Loucy (cell line): ENCODE measurements around the gene CELF2.

Experiments
- H2AFZ ChIP-seq: fragments of 200-600 bp; sonication (generic); 2 replicates; pipeline ENCODE4 v1.6.0; 2016; ENCODE audit warnings: antibody characterized with exemption, mild to moderate bottlenecking, low read length, moderate library complexity
- H3F3A ChIP-seq: fragments of 200-600 bp; 2 replicates; pipeline ENCODE4 v1.6.0; 2016; ENCODE audit warnings: antibody characterized with exemption, low read depth, mild to moderate bottlenecking
- H3K27me3 ChIP-seq: fragments of 200-600 bp; sonication (generic); 2 replicates; pipeline ENCODE4 v1.6.1; 2014; ENCODE audit warnings: low read length, mild to moderate bottlenecking; ENCODE audit not compliant: insufficient read depth, poor library complexity, severe bottlenecking
- H3K36me3 ChIP-seq: fragments of 200-600 bp; sonication (generic); 2 replicates; pipeline ENCODE4 v1.6.1; 2016; ENCODE audit warnings: low read length; ENCODE audit not compliant: insufficient read depth
- H3K4me1 ChIP-seq: fragments of 200-600 bp; sonication (generic); 2 replicates; pipeline ENCODE4 v1.5.1; 2014; ENCODE audit warnings: low read length, mild to moderate bottlenecking; ENCODE audit not compliant: insufficient read depth, poor library complexity, severe bottlenecking
- H3K4me2 ChIP-seq: fragments of 200-600 bp; sonication (generic); 2 replicates; pipeline ENCODE4 v1.6.0; 2014; ENCODE audit warnings: antibody characterized with exemption, low read length, low read depth, mild to moderate bottlenecking; ENCODE audit not compliant: poor library complexity, severe bottlenecking
- H3K4me3 ChIP-seq: fragments of 200-600 bp; sonication (generic); 2 replicates; pipeline ENCODE4 v1.5.1; 2014; ENCODE audit warnings: low read length, mild to moderate bottlenecking, mixed read lengths; ENCODE audit not compliant: poor library complexity, severe bottlenecking
- H3K79me2 ChIP-seq: fragments of 200-600 bp; sonication (generic); 2 replicates; pipeline ENCODE4 v1.6.1; 2014; ENCODE audit warnings: low read length; ENCODE audit not compliant: insufficient read depth
- H3K9ac ChIP-seq: fragments of 200-600 bp; sonication (generic); 2 replicates; pipeline ENCODE4 v1.6.0; 2014; ENCODE audit warnings: mild to moderate bottlenecking, low read depth, low read length, moderate library complexity; ENCODE audit not compliant: poor library complexity, severe bottlenecking
- H3K9me2 ChIP-seq: fragments of 200-600 bp; sonication (generic); replicated peaks from 2 replicates; pipeline ENCODE4 v1.6.1; 2016; ENCODE audit warnings: low read depth, low read length, mixed read lengths
- H3K9me3 ChIP-seq: fragments of 200-600 bp; sonication (generic); 2 replicates; pipeline ENCODE4 v1.6.1; 2014; ENCODE audit warnings: mild to moderate bottlenecking, antibody characterized with exemption, low read length, low read depth; ENCODE audit not compliant: insufficient read depth
- H4K20me1 ChIP-seq: fragments of 200-600 bp; sonication (generic); 2 replicates; pipeline ENCODE4 v1.6.0; 2014; ENCODE audit warnings: antibody characterized with exemption, low read length, mild to moderate bottlenecking; ENCODE audit not compliant: insufficient read depth, poor library complexity, severe bottlenecking
- CTCF ChIP-seq: fragments of 200-600 bp; sonication (generic); conservative IDR thresholded peaks from 2 replicates; pipeline ENCODE4 v1.5.1; 2014; ENCODE audit warnings: mild to moderate bottlenecking, antibody characterized with exemption, low read length
- EZH2phosphoT487 ChIP-seq: fragments of 200-600 bp; IDR thresholded peaks from 2 replicates; pipeline ENCODE4 v1.6.1; 2018; ENCODE audit warnings: antibody characterized with exemption, mild to moderate bottlenecking, moderate library complexity, borderline replicate concordance

CELF2 gene

GRCh38 chr10:11212288-11213085 is 194.8 kb downstream of the CELF2 start:
- Histone ChIP-seq H3K27me3 (no peaks in the 10 kb centered on the region), H3K79me2 (peaks cover 100% of the 10 kb centered on the region), H3K4me1 (peaks cover 31% of the 10 kb centered on the region), H3K4me3 (no peak overlapping the region), H3K4me2 (no peak overlapping the region), H3F3A (no peaks in the 10 kb centered on the region), H2AFZ (no peak overlapping the region), H4K20me1 (peaks cover 100% of the 10 kb centered on the region), H3K9ac (no peak overlapping the region), H3K9me3 (no peaks in the 10 kb centered on the region), H3K36me3 (peaks cover 100% of the 10 kb centered on the region), H3K9me2 (no peaks in the 10 kb centered on the region)
- TF ChIP-seq EZH2phosphoT487 (no peak), CTCF (no peak)

DNA sequence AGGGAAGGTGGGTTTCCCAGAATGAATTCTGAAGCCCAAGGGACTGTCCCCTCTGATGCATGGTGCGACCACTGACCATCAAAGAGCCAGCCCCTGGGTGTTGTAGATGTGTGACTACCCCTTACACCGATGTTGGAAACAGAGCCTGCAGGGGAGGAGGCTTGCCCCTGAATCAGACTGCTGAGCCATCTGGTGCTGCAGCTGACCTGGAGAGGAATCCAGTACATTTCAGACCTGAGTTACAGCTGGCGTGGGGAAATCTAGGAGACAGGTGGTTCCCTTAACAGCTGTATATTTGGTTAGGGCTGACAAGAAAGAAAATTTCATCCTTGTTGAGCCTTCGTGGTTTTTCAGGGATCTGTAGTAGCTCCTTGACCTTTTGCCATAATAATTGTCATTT is 195.5 kb downstream of the CELF2 start:
- no peak overlapping the region for H3K4me3 ChIP-seq
- H4K20me1 ChIP-seq = peaks cover 100% of the 10 kb centered on the region
- H3F3A ChIP-seq = no peaks in the 10 kb centered on the region
- peaks cover 100% of the 10 kb centered on the region for H3K36me3 ChIP-seq
- no peaks in the 10 kb centered on the region for H3K9me2 ChIP-seq
- peaks cover 29% of the 10 kb centered on the region for H3K4me1 ChIP-seq
- H3K9me3 ChIP-seq = no peaks in the 10 kb centered on the region
- no peak overlapping the region for H3K9ac ChIP-seq
- TF ChIP-seq EZH2phosphoT487 (no peak), CTCF (no peak)
- no peaks in the 10 kb centered on the region for H3K27me3 ChIP-seq
- H3K79me2 ChIP-seq = peaks cover 100% of the 10 kb centered on the region
- no peak overlapping the region for H3K4me2 ChIP-seq
- H2AFZ ChIP-seq = no peak overlapping the region

DNA sequence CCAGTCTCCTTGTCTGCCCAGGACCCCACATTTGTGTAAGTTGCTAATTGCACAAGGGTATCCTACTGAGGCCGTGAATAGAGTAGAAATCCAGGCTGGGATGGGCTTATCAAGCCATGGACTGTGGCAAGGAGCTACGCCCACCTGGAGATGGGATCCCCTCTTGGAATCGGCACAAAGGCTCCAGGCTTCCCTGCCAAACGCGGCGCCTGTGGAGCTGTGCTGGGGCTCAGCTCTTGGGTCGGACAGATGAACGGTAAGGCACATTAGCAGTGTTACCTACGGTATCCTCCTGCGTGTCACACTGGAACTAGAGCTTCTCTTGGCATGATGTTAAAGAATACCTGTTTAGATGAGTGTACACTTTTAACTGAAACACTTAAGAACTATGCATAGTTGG is 196.7 kb downstream of the CELF2 start:
- TF ChIP-seq CTCF (no peak), EZH2phosphoT487 (no peak)

More for the DNA sequence above, 196.7 kb downstream of the CELF2 start:
- no peaks in the 10 kb centered on the region for H3K9me3 ChIP-seq
- peaks cover 100% of the 10 kb centered on the region for H3K36me3 ChIP-seq
- H3K4me3 ChIP-seq = no peak overlapping the region
- H3K9me2 ChIP-seq = no peaks in the 10 kb centered on the region
- no peak overlapping the region for H3K4me2 ChIP-seq
- H3K79me2 ChIP-seq = peaks cover 100% of the 10 kb centered on the region
- H2AFZ ChIP-seq = no peak overlapping the region
- H3K4me1 ChIP-seq = peaks cover 17% of the 10 kb centered on the region
- no peak overlapping the region for H3K9ac ChIP-seq
- peaks cover 100% of the 10 kb centered on the region for H4K20me1 ChIP-seq
- no peaks in the 10 kb centered on the region for H3F3A ChIP-seq
- no peaks in the 10 kb centered on the region for H3K27me3 ChIP-seq
